ENCODE measurements around the gene BNC2.

DNA sequence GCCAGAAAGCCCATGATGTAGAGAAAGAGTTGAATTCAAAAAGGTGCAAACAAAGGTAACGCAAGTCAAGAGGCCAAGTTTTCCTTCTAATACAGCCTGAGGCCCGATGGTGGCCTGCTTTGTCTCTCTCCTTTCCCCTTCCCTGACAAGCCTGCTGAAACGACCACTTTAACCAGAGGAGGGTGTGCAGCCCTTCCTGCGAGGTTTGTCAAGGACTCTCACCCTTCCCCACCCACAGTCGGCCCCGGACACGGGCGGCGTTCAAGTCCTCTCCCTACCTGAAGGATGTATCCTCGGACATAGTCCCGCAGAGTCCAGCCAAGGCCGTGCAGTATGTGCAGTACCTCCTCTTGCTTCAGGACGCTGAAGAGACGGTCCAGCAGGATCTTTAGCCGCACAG lies 318.2 kb downstream of the BNC2 start:
- TF ChIP-seq, protein P1, sequence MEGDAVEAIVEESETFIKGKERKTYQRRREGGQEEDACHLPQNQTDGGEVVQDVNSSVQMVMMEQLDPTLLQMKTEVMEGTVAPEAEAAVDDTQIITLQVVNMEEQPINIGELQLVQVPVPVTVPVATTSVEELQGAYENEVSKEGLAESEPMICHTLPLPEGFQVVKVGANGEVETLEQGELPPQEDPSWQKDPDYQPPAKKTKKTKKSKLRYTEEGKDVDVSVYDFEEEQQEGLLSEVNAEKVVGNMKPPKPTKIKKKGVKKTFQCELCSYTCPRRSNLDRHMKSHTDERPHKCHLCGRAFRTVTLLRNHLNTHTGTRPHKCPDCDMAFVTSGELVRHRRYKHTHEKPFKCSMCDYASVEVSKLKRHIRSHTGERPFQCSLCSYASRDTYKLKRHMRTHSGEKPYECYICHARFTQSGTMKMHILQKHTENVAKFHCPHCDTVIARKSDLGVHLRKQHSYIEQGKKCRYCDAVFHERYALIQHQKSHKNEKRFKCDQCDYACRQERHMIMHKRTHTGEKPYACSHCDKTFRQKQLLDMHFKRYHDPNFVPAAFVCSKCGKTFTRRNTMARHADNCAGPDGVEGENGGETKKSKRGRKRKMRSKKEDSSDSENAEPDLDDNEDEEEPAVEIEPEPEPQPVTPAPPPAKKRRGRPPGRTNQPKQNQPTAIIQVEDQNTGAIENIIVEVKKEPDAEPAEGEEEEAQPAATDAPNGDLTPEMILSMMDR (IDR thresholded peaks at IDR 0.05; ENCODE audit: low read length), result no peak
- no peak for TF ChIP-seq EZH2phosphoT487 (IDR thresholded peaks at IDR 0.05; ENCODE audit: low read length)

Data from MM.1S (cell line).